Measurements from ENCODE around the gene C2CD4A. TPM values are rescaled to one million over a fixed set of nuclear protein-coding genes. Genes with fewer than 3 reads are reported as not detected.

The C2CD4A gene
- total and polyA plus RNA-seq, 9 of the 15 experiments (the other 6 are each of a cell fraction or from before 2014, with no cell fraction given): not detected

DNA sequence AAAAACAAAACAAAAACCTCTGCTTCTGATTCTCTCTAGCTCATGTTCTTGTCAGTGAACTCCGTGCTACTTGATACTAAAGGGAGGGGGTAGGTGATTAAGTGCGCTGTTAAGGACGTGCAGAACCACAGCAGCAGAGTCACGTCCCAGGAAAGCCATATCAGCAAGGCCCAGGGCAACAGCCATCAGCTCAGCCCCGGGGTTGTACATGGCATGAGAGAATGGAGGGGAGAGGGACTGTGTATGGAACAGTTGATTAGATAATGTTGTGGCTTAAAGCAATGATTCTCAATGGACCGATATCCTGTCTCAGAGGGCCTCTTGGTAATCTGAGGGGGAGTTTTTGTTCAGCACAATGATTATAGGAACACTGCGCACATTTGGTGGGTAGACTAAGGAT is 27.6 kb downstream of the C2CD4A start (continued):
- TF ChIP-seq USF1 (CRISPR knock-in tag; IDR thresholded peaks at IDR 0.05): no peak
- peak; percentile 44 for TF ChIP-seq MAFG (tag; conservative IDR thresholded peaks at IDR 0.05)
- TF ChIP-seq ZC3H11A (IDR thresholded peaks at IDR 0.05; ENCODE audit: low read depth, low read length): no peak
- peak in 1 of 2 experiments; percentile 63; a peak in 1 of 4 replicates for TF ChIP-seq MNT (conservative IDR thresholded peaks at IDR 0.05)
- TF ChIP-seq ZNF644 (tag; IDR thresholded peaks at IDR 0.05; ENCODE audit: low read depth): peak; percentile 88; the same call in 1 of the 2 replicates
- peak; percentile 62 for TF ChIP-seq NFE2 (IDR thresholded peaks at IDR 0.05; ENCODE audit: low read depth)
- TF ChIP-seq ILK (tag; IDR thresholded peaks at IDR 0.05; ENCODE audit: borderline replicate concordance, low read depth): no peak
- TF ChIP-seq CTCF (IDR thresholded peaks at IDR 0.05 in 2 of 3, conservative IDR thresholded peaks at IDR 0.05 in 1 of 3; ENCODE audit: insufficient read depth in 2 of 3, low read depth in 1 of 3, low read length in 3 of 3): no peak
- TF ChIP-seq, protein P1, sequence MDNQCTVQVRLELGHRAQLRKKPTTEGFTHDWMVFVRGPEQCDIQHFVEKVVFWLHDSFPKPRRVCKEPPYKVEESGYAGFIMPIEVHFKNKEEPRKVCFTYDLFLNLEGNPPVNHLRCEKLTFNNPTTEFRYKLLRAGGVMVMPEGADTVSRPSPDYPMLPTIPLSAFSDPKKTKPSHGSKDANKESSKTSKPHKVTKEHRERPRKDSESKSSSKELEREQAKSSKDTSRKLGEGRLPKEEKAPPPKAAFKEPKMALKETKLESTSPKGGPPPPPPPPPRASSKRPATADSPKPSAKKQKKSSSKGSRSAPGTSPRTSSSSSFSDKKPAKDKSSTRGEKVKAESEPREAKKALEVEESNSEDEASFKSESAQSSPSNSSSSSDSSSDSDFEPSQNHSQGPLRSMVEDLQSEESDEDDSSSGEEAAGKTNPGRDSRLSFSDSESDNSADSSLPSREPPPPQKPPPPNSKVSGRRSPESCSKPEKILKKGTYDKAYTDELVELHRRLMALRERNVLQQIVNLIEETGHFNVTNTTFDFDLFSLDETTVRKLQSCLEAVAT (IDR thresholded peaks at IDR 0.05): peak in 1 of 2 experiments; percentile 83; a peak in 2 of 4 replicates
- TF ChIP-seq SMC3 (conservative IDR thresholded peaks at IDR 0.05; ENCODE audit: insufficient read depth, low read depth, low read length): no peak
- TF ChIP-seq SREBF2 (CRISPR knock-in tag; IDR thresholded peaks at IDR 0.05): no peak
- TF ChIP-seq ZNF586 (CRISPR knock-in tag; conservative IDR thresholded peaks at IDR 0.05): no peak
- TF ChIP-seq YY1 (IDR thresholded peaks at IDR 0.05; ENCODE audit: borderline replicate concordance in 1 of 3, control insufficient read depth in 1 of 3, extremely low read depth in 1 of 3, insufficient read depth in 3 of 3, insufficient read length in 1 of 3, insufficient replicate concordance in 2 of 3, low read depth in 1 of 3, low read length in 2 of 3): no peak
- peak; percentile 89 for TF ChIP-seq DPF2 (IDR thresholded peaks at IDR 0.05)
- no peak for TF ChIP-seq LEF1 (IDR thresholded peaks at IDR 0.05)
- TF ChIP-seq, protein P2, sequence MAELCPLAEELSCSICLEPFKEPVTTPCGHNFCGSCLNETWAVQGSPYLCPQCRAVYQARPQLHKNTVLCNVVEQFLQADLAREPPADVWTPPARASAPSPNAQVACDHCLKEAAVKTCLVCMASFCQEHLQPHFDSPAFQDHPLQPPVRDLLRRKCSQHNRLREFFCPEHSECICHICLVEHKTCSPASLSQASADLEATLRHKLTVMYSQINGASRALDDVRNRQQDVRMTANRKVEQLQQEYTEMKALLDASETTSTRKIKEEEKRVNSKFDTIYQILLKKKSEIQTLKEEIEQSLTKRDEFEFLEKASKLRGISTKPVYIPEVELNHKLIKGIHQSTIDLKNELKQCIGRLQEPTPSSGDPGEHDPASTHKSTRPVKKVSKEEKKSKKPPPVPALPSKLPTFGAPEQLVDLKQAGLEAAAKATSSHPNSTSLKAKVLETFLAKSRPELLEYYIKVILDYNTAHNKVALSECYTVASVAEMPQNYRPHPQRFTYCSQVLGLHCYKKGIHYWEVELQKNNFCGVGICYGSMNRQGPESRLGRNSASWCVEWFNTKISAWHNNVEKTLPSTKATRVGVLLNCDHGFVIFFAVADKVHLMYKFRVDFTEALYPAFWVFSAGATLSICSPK (IDR thresholded peaks at IDR 0.05; ENCODE audit: borderline replicate concordance): no peak
- no peak for TF ChIP-seq RBM25 (IDR thresholded peaks at IDR 0.05; ENCODE audit: low read depth, low read length, severe bottlenecking)
- TF ChIP-seq, protein P3, sequence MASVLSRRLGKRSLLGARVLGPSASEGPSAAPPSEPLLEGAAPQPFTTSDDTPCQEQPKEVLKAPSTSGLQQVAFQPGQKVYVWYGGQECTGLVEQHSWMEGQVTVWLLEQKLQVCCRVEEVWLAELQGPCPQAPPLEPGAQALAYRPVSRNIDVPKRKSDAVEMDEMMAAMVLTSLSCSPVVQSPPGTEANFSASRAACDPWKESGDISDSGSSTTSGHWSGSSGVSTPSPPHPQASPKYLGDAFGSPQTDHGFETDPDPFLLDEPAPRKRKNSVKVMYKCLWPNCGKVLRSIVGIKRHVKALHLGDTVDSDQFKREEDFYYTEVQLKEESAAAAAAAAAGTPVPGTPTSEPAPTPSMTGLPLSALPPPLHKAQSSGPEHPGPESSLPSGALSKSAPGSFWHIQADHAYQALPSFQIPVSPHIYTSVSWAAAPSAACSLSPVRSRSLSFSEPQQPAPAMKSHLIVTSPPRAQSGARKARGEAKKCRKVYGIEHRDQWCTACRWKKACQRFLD (CRISPR knock-in tag; IDR thresholded peaks at IDR 0.05): peak; percentile 90
- TF ChIP-seq TRIM24 (IDR thresholded peaks at IDR 0.05): peak; percentile 75 to 89

Data from K562 (cell line).